HG03175 (cell line): ENCODE data around the gene MYF6.

Experiments
- ATAC-seq: cut with Tn5 transposase; IDR thresholded peaks from one replicate; pipeline ENCODE4 v1.9.1; 2021; ENCODE audit warnings: mild to moderate bottlenecking, moderate library complexity; ENCODE audit not compliant: unreplicated experiment

Gene MYF6

GRCh38 chr12:80749456-80749855 is 42.0 kb downstream of the MYF6 start:
- no peak for ATAC-seq

DNA sequence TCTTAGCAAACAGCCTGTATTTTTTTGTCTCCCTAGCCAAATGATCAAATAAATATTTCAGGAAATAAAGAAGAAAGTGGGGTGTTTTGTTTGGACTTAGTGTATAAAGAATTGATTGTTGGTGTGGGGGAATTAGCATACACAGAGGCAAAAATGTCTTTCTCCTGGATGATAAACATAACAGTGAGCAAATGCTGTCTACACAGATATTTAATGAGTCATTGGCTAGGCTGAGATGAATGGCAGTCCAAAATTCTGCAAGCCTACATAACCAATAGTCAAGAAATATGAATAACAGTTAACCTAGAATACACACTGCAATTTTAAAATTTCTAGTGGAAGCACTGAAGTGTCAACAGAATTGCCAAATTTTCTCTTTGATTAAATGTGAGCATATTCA is 45.0 kb downstream of the MYF6 start:
- ATAC-seq = no peak

DNA sequence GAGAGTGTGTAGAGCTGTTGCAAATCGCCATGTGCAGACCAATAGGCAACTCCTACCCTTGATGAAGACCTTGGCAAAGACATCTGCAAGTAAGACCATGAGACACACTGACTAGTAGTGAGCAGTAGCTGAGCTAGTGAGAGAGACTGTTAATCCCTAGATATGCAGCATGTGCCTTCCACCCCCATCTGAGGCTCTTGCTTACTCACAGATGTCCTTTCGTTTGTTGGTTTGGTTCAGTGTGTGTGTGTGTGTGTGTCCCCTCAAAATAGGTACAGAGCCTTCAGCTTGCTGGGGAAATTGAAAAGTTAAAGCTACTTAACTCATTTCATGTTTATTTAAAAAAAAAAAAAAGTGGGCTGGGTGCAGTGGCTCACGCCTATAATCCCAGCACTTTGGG is 46.8 kb downstream of the MYF6 start:
- ATAC-seq = no peak

- ATAC-seq = peak; percentile 56
Measured at GRCh38 chr12:80756875-80757274, 49.4 kb downstream of the MYF6 start.
